ENCODE data around the gene ATP8B3.

ATP8B3 gene

DNA sequence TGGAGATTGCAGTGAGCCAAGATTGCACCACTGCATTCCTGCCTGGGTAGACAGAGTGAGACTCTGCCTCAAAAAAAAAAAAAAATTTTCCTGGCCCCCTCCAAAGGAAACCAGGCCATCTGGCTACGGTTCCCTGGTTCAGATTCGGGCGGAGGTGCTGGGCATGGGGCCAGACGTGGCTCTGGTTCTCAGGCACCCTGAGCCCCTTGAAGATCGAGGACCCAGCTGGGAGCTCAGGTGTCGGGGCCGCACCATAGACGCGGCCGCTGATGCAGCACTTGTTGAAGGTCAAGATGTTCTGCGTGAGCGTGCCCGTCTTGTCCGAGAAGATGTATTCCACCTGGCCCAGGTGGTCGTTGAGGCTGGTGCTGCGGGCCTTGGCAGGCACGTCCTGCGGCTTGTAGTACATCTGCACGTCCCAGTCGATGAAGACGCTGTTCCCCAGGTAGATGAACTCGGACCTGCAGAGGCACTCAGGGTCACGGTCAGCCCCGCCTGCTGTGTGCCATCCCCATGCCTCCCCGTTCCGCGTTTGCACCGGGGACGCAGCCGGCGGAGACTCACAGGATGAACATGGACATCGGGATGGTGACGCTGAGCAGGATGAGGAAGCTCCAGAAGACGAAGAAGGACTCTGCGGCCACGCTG, 12.3 kb downstream of the ATP8B3 start:
- in situ Hi-C loops (cut with MboI; ENCODE audit: low sequenced_read_pairs) = loop anchor here (10.0 kb wide), 1 partner anchor 125 kb away; no protein-coding TSS in a partner anchor

DNA sequence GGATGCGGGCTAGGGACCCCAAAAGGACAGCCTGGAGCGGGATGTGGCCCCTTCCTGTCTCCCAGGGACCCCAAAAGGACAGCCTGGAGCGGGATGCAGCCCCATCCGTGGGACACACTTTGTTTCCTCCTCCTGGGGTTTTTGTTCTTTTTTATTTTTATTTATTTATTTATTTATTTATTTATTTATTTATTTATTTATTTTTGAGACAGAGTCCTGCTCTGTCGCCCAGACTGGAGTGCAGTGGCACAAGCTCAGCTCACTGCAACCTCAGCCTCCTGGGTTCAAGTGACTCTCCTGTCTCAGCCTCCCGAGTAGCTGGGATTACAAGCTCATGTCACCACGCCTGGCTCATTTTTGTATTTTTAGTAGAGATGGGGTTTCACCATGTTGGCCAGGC, 14.8 kb downstream of the ATP8B3 start:
- in situ Hi-C loops (cut with MboI; ENCODE audit: low sequenced_read_pairs) = loop anchor here (10.0 kb wide), 1 partner anchor 123 kb away; no protein-coding TSS in a partner anchor

GRCh38 chr19:1796395-1797142, 15.5 kb downstream of the ATP8B3 start:
- in situ Hi-C loops (cut with MboI; ENCODE audit: low sequenced_read_pairs) = loop anchor here (10.0 kb wide), 1 partner anchor 122 kb away; no protein-coding TSS in a partner anchor

DNA sequence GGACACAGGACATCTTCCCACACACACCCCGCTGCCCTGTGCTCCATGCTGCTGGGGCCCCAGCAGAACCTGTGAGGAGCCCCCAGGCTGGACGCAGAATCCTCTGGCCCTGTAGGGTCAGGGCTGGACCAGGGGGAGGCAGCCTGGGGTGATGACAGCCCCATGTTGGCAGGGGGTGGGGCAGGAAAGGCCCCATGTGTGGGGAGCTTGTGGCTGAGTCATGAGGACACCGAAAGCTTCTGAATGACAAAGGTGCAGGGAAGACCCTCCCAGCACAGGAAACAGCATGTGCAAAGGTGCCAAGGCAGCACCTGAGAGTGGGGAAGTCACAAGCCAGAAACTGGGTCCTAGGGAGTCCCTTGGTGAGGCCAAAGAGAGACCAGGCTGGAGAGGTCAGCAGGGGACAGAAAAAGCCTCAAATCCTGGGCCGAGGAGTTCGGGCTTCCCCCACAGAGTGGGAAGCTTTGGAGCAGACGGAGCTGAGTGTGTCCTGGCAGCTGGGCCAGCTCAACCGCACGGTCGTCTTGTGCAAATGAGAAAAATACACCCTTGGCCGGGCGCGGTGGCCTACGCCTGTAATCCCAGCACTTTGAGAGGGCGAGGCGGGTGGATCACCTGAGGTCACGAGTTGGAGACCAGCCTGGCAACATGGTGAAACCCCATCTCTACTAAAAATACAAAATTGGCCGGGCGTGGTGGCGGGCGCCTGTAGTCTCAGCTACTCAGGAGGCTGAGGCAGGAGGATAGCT, 17.5 kb downstream of the ATP8B3 start:
- in situ Hi-C loops (cut with MboI; ENCODE audit: low sequenced_read_pairs) = loop anchor here (10.0 kb wide), 1 partner anchor 120 kb away; no protein-coding TSS in a partner anchor

DNA sequence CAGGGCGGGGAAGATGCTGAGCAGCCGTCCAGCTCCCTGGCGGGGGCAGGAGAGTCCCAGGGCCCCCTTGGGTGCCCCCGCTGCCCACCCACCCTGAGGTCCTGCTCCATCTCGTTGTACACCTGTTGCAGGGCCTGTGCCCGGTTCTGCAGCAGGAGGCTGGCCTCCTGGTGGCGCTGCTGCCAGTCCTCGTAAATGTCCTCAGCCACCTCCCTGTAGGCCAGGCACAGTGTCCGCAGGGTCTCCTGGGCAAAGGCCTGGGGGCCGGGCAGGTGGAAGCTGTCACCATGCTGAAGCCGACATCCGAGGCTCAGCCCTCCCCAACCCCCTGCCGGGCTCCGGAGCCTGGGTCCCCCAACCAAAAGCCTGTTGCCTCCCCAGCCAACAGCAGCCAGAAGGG, 20.2 kb downstream of the ATP8B3 start:
- in situ Hi-C loops (cut with MboI; ENCODE audit: low sequenced_read_pairs) = loop anchor here (10.0 kb wide), 1 partner anchor 117 kb away; no protein-coding TSS in a partner anchor

DNA sequence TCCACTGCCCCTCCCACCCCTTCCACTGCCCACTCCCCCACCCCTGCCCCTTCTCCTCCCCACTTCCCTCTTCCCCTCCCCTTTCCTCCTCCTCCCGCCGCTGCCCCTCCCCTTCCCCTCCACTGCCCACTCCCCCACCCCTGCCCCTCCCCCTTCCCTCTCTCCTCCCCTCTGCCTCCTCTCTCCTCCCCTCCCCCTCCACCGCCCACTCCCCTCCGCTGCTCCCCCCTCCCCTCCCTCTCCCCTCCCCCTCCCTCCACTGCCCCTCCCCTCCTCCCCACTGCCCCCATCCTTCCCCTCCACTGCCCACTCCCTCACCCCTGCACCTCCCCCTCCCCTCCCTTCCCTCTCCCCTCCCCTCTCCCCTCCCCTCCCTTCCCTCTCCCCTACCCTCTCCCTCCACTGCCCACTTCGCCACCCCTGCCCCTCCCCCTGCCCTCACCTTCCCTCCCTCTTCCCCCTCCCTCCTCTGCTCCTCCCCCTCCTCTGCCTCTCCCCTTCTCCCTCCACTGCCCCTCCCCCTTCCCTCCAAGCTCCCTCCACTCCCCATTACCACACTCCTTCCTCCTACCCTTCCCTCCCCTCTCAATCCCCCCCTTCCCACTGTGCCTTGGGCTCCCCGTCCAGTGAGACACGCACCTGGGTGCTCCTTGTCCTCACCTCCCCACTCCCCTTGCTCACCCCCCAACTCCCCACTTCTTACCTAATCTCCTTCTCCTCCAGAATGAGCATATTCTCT, 21.9 kb downstream of the ATP8B3 start:
- in situ Hi-C loops (cut with MboI; ENCODE audit: low sequenced_read_pairs) = loop anchor here (10.0 kb wide), 1 partner anchor 115 kb away; no protein-coding TSS in a partner anchor

GRCh38 chr19:1789261-1790041, 22.6 kb downstream of the ATP8B3 start:
- in situ Hi-C loops (cut with MboI; ENCODE audit: low sequenced_read_pairs) = loop anchor here (10.0 kb wide), 1 partner anchor 115 kb away; no protein-coding TSS in a partner anchor

GRCh38 chr19:1787116-1787515, 25.0 kb downstream of the ATP8B3 start:
- in situ Hi-C loops (cut with MboI; ENCODE audit: low sequenced_read_pairs) = no loop called here

DNA sequence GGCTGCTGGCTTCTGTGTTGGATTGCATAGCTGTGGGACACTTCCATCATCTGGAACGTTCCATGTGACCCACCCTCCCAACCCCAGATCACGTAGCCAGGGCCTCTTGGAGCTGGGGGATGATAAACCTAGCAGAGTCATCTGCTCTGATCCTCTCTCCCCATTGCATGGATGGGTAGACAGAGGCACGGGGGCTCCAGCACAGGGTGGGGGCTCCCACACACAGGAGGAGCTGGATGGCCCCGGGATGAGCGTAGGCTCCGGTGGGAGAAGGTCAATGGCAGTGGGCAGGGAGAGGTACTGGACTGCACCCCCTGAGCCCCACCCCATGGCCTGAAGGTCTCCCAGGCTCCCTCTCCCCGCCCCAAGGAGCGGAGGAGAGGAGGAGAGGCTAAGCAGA, 25.4 kb downstream of the ATP8B3 start:
- in situ Hi-C loops (cut with MboI; ENCODE audit: low sequenced_read_pairs) = no loop called here

GRCh38 chr19:1785310-1785709, 26.8 kb downstream of the ATP8B3 start:
- in situ Hi-C loops (cut with MboI; ENCODE audit: low sequenced_read_pairs) = no loop called here

DNA sequence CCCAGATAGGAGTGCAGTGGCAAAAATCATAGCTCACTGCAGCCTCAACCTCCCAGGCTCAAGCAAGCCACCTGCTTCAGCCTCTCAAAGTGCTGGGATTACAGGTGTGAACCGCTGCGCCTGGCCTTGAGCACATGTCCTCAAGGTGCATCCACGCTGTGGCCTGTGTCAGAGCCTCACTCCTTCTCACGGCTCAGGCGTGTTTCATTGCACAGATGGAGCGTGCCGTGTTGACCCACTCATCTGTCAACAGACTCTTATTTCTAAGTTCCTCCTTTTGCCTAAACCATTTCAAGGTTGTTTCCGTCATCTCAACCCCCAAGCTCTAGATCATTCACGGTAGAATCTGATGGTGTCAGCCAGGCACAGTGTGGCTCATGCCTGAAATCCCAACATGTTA, 28.2 kb downstream of the ATP8B3 start:
- in situ Hi-C loops (cut with MboI; ENCODE audit: low sequenced_read_pairs) = no loop called here

GRCh38 chr19:1783354-1783753, 28.7 kb downstream of the ATP8B3 start:
- in situ Hi-C loops (cut with MboI; ENCODE audit: low sequenced_read_pairs) = no loop called here

DNA sequence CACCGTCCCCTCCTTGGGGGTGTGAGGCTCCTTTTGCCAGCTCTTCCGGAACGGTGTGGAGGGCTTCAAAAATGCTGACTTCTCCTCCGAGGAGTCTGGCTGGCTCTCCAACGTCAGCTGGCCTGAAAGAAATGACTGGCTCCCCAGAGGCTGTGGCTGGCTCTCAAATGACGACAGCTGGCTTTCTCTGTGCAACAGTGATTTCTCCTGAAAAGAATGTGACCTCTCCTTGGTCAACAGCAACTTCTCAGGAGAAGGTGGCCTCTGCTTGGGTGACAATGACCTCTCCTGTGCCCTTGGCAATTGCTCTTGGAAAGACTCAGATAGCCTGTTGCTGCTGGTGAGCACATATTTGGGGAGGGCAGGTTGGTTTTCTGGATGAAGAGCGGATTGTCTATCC, 29.6 kb downstream of the ATP8B3 start:
- in situ Hi-C loops (cut with MboI; ENCODE audit: low sequenced_read_pairs) = no loop called here

DNA sequence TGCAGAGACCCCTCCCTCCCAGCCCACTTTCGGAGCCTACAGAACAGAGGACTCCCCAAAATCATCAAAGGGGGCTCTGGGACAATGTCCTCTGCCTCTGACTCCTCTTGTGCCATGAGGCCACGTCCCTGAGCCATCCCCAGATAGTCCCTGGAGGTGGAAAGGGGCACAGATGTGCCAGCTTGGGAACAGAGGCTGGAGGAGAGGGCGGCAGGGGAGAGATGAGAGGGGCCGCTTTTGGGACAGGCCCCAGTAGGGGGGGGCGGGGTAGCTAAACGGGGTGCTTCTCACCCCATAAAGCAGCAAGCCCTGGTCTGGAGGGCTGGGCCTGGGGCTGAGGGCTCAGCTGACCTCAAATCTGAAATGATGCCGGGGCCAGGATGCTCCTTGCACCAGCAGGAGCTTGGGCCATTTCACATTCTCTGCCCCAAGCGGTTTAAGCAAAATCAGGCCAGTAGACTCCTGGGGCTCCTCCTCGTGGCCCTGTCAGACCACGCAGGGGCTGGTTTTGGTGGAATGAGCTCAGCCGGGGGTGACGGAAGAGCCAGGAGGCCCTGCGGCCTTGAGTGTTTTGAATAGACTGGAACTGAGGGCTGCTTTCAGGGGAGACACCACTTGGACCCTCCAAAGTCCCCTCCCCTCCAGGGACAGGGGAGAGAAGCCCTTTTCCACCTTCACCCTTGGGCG, 31.7 kb downstream of the ATP8B3 start:
- in situ Hi-C loops (cut with MboI; ENCODE audit: low sequenced_read_pairs) = no loop called here

DNA sequence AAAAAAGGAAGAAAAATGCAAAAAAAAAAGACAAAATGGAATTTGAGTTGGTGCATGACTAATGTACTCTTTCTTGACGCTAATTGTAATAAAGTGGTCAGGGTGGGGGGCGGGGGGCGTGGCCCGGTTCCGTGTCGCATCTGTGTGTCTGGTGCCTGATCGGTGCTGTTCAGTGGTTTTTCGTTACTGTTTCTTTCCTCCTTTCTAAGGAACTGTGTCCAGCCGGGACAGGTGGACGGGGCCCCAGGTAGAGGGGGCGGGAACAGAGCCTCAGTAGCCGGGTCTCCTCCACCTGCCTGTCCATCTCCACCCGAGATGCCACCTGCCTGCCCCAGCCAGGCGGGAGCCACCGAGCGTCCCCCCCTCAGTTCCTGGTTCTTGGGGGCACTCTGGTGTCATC, 32.5 kb downstream of the ATP8B3 start:
- in situ Hi-C loops (cut with MboI; ENCODE audit: low sequenced_read_pairs) = no loop called here

DNA sequence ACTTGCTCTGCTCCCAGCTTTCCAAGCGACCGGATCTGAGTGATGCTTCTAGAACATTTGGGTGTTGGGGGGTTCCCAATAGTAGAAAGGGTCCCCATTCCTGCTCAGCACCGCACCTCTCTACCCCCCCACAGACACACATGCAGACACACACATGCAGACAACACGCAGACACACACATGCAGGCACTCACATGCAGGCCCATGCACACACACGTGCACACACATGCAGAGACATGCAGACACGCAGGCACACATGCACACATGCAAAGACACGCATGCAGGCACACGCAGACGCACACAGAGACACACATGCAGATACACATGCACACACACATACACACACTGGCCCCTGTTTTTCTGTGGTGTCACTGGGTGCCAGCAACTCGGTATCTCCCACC, 34.9 kb downstream of the ATP8B3 start:
- in situ Hi-C loops (cut with MboI; ENCODE audit: low sequenced_read_pairs) = no loop called here

GRCh38 chr19:1776606-1777147, 35.4 kb downstream of the ATP8B3 start:
- in situ Hi-C loops (cut with MboI; ENCODE audit: low sequenced_read_pairs) = no loop called here

GRCh38 chr19:1775951-1776605, 36.0 kb downstream of the ATP8B3 start:
- in situ Hi-C loops (cut with MboI; ENCODE audit: low sequenced_read_pairs) = no loop called here

Data from HL-60/S4 (cell line).